Fibroblast of skin of right quadriceps (primary cell): Measurements from ENCODE around the gene CTNNBIP1.

Experiments
- DNase-seq: peaks from one replicate; pipeline ENCODE4 v3.0.0-alpha.2; 2013

Gene CTNNBIP1

GRCh38 chr1:9852004-9852403 is 58.1 kb downstream of the CTNNBIP1 start:
- no peak for DNase-seq

- no peak for DNase-seq
These were observed 59.5 kb downstream of the CTNNBIP1 start for GRCh38 chr1:9850442-9851162.

GRCh38 chr1:9849691-9850441 is 60.2 kb downstream of the CTNNBIP1 start:
- no peak for DNase-seq

- DNase-seq: no peak
These were observed 62.0 kb downstream of the CTNNBIP1 start for GRCh38 chr1:9848022-9848421.

- no peak for DNase-seq
These were observed 62.8 kb downstream of the CTNNBIP1 start for GRCh38 chr1:9847269-9847668.

- DNase-seq: no peak
These were observed 63.4 kb downstream of the CTNNBIP1 start for GRCh38 chr1:9846611-9847171.

GRCh38 chr1:9845914-9846313 is 64.2 kb downstream of the CTNNBIP1 start:
- no peak for DNase-seq

GRCh38 chr1:9844756-9845155 is 65.3 kb downstream of the CTNNBIP1 start:
- DNase-seq: no peak

GRCh38 chr1:9844106-9844505 is 66.0 kb downstream of the CTNNBIP1 start:
- DNase-seq: no peak

GRCh38 chr1:9843576-9843945 is 66.5 kb downstream of the CTNNBIP1 start:
- DNase-seq: no peak

- DNase-seq: no peak
These were observed 67.1 kb downstream of the CTNNBIP1 start for GRCh38 chr1:9842781-9843575.

- no peak for DNase-seq
These were observed 67.9 kb downstream of the CTNNBIP1 start for GRCh38 chr1:9842073-9842711.

GRCh38 chr1:9841460-9841859 is 68.6 kb downstream of the CTNNBIP1 start:
- DNase-seq: no peak

GRCh38 chr1:9840176-9840575 is 69.9 kb downstream of the CTNNBIP1 start:
- DNase-seq: no peak

- no peak for DNase-seq
These were observed 71.1 kb downstream of the CTNNBIP1 start for GRCh38 chr1:9838946-9839345.

GRCh38 chr1:9836632-9836960 is 73.5 kb downstream of the CTNNBIP1 start:
- DNase-seq: no peak

GRCh38 chr1:9835758-9836631 is 74.1 kb downstream of the CTNNBIP1 start:
- peak; percentile 13 for DNase-seq

GRCh38 chr1:9835404-9835757 is 74.7 kb downstream of the CTNNBIP1 start:
- DNase-seq: no peak

GRCh38 chr1:9833632-9834031 is 76.4 kb downstream of the CTNNBIP1 start:
- no peak for DNase-seq

- DNase-seq: no peak
These were observed 82.4 kb downstream of the CTNNBIP1 start for GRCh38 chr1:9827558-9828185.

- no peak for DNase-seq
These were observed 83.5 kb downstream of the CTNNBIP1 start for GRCh38 chr1:9826616-9827015.

- DNase-seq: no peak
These were observed 84.0 kb downstream of the CTNNBIP1 start for GRCh38 chr1:9826087-9826486.
